ENCODE results near the gene PTS.
"Not testable (repeated sequence)": the region's sequence is repeated elsewhere in the genome, so short reads cannot be mapped to it uniquely, and the experiment has no call there.

Gene PTS

DNA sequence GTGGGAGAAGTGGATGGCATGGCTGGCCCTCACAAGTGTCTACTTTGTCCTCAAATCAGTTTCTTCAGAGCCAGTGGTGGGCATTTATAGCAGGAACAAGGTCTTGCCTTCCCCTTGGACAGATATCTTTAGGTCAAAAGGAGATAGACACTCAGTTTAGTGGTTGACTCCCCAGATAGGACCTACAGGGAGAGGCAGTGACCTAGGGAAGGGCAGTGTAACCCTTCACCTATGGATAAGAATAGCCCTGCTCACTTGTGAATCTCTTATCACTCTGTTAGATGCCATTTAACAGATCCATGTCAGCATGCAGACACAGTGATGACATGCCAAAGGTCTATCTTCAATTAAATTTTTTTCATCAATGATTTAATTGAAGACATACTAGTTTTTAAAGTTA lies 39.9 kb upstream of the PTS start:
- TF ChIP-seq CTCF (conservative IDR thresholded peaks at IDR 0.05; ENCODE audit: low read depth, low read length): no peak
- H3K4me3 ChIP-seq (ENCODE audit: low read length): no peak overlapping the region
- DNase-seq (ENCODE audit: low read depth): no peak

GRCh38 chr11:112195113-112195512 lies 31.1 kb upstream of the PTS start:
- not testable (repeated sequence) for H3K4me3 ChIP-seq (ENCODE audit: low read length); DNase-seq (ENCODE audit: low read depth)

DNA sequence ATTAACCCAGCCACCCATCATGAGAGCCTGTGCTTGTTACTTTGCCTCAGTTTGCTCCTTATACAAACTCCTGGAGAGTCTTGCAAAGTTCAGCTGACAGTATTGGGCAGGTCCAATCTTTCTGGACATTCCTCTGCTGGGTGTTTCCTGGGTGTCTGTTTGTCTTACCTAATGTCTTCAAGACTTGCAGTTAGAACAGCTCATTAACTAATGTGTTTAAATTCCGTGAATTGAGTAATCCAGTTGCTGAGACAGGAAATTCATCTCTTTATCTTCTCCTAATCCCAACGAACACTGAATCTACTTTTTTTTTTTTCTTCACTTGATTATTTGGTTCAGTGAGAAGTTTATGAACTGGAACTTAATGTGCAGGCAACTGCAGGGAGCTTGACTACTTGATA lies 30.3 kb upstream of the PTS start:
- no peak for TF ChIP-seq CTCF (conservative IDR thresholded peaks at IDR 0.05; ENCODE audit: low read depth, low read length)
- H3K4me3 ChIP-seq (ENCODE audit: low read length): no peak overlapping the region
- DNase-seq (ENCODE audit: low read depth): no peak

- no peak for TF ChIP-seq CTCF (conservative IDR thresholded peaks at IDR 0.05; ENCODE audit: low read depth, low read length)
- H3K4me3 ChIP-seq (ENCODE audit: low read length): no peak overlapping the region
- DNase-seq (ENCODE audit: low read depth): no peak
Observed at GRCh38 chr11:112196519-112197087, 29.6 kb upstream of the PTS start.

DNA sequence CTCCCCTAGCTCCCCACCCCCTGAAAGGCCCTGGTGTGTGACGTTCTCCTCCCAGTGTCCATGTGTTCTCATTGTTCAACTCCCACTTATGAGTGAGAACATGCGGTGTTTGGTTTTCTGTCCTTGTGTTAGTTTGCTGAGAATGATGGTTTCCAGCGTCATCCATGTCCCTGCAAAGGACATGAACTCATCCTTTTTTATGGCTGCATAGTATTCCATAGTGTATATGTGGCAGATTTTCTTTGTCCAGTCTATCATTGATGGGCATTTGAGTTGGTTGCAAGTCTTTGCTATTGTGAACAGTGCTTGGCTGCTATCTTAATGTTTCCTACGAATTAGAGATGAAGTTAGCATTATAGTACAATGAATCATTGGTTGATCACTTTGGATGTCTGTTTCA lies 27.1 kb upstream of the PTS start:
- not testable (repeated sequence) for H3K4me3 ChIP-seq (ENCODE audit: low read length); DNase-seq (ENCODE audit: low read depth)

GRCh38 chr11:112200252-112200651 lies 26.0 kb upstream of the PTS start:
- no peak for DNase-seq (ENCODE audit: low read depth)
- no peak overlapping the region for H3K4me3 ChIP-seq (ENCODE audit: low read length)
- no peak for TF ChIP-seq CTCF (conservative IDR thresholded peaks at IDR 0.05; ENCODE audit: low read depth, low read length)

GRCh38 chr11:112206071-112206470 lies 20.2 kb upstream of the PTS start:
- H3K4me3 ChIP-seq (ENCODE audit: low read length): no peak overlapping the region
- TF ChIP-seq CTCF (conservative IDR thresholded peaks at IDR 0.05; ENCODE audit: low read depth, low read length): no peak
- no peak for DNase-seq (ENCODE audit: low read depth)

DNA sequence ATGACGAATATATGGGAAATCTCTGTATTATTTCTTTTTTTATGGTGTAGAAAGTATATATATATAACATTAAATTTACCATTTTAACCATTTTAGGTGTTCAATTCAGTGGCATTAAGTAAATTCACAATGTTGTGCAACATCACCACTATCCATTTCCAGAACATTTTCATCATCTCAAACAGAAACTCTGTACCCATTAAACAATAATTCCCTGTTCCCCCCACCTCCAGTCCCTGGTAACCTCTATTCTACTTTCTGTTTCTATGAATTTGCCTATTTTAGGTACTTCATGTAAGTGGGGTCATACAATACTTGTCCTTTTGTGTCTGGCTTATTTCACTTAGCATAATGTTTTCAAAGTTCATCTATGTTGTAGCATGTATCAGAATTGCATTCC lies 15.3 kb upstream of the PTS start:
- no peak overlapping the region for H3K4me3 ChIP-seq (ENCODE audit: low read length)
- no peak for DNase-seq (ENCODE audit: low read depth)
- TF ChIP-seq CTCF (conservative IDR thresholded peaks at IDR 0.05; ENCODE audit: low read depth, low read length): no peak

Data from retinal pigment epithelial cell (primary cell).